Natural killer cell treated with Interleukin-12 subunit alpha and Interleukin-12 subunit beta and Interleukin-15 and Interleukin-18, amount 100 ng/mL, for 72 hours (primary cell): ENCODE results near the gene RIPPLY2. TPM values are rescaled to one million over a fixed set of nuclear protein-coding genes. Genes with fewer than 3 reads are reported as not detected.
A peak's percentile ranks its signal among the peaks of the same experiment; 100 is the strongest.

Experiments
- ATAC-seq, 2 donors: fragments of 150-1000 bp; cut with Tn5 transposase in 1 of 2; sonication (Bioruptor Pico), chemical (Tn5 transposase) in 1 of 2; 2 replicates each; pipeline ENCODE4 v1.10.0; 2021
- DNase-seq: peaks from one replicate; pipeline ENCODE4 v3.0.0; 2022; ENCODE audit warnings: low spot score
- H3K27ac Mint-ChIP-seq, 2 donors: 1 replicate in 1 of 2; 2 replicates in 1 of 2; pipeline ENCODE4 v1.8.0; 2022; ENCODE audit warnings: mixed read lengths in 2 of 2, mild to moderate bottlenecking in 1 of 2, moderate library complexity in 1 of 2
- H3K27me3 Mint-ChIP-seq, 2 donors: 1 replicate in 1 of 2; 2 replicates in 1 of 2; pipeline ENCODE4 v1.8.0; 2022; ENCODE audit warnings: mixed read lengths in 2 of 2
- H3K36me3 Mint-ChIP-seq: one replicate; pipeline ENCODE4 v1.8.0; 2022; ENCODE audit warnings: mixed read lengths
- H3K4me1 Mint-ChIP-seq, 2 donors: 1 replicate in 1 of 2; 2 replicates in 1 of 2; pipeline ENCODE4 v1.8.0; 2022; ENCODE audit warnings: low read depth in 2 of 2, mixed read lengths in 2 of 2, mild to moderate bottlenecking in 1 of 2
- H3K4me3 Mint-ChIP-seq: one replicate; pipeline ENCODE4 v1.8.0; 2022; ENCODE audit warnings: mixed read lengths
- H3K9me3 Mint-ChIP-seq: 2 replicates; pipeline ENCODE4 v1.8.0; 2022; ENCODE audit warnings: mixed read lengths
- total RNA-seq, 2 donors: library from RNA; stranded (reverse); gene quantifications; one replicate each; pipeline ENCODE4 v1.2.3, GENCODE V29; 2022

The RIPPLY2 gene
- total RNA-seq, 2 donors from 2014 or later, result not detected

DNA sequence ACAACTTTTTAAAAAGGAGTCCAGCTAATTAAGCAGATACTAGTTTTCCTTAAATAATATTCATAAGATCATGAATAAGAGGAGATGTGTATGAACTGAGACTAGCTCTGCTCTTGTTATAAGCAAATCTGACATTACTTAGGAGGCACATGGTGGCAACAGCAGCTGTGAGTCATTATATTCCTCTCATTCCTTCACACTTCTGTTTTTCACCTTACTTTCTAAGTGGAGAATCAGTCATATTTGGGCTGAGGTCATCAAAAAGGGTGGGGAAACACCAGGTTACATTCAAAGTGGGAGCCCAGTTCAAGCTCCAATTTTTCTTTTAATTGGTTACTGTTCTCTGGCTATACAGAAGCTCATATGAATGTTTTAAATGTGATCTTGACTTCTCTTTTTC lies 6.0 kb upstream of the RIPPLY2 start:
- DNase-seq, result no peak
- Mint-ChIP-seq H3K36me3 (no peaks in the 10 kb centered on the region), H3K27me3 (peaks cover 32 to 53% of the 10 kb centered on the region in 2 donors), H3K4me3 (no peak overlapping the region), H3K4me1 (no peaks in the 10 kb centered on the region), H3K9me3 (no peaks in the 10 kb centered on the region), H3K27ac (no peak overlapping the region)
- ATAC-seq, result peak in 1 of 2 donors; percentile 33

GRCh38 chr6:83849127-83849526 lies 4.0 kb upstream of the RIPPLY2 start:
- no peak overlapping the region for H3K4me3 Mint-ChIP-seq
- peaks cover 0 to 2% of the 10 kb centered on the region in 2 donors for H3K4me1 Mint-ChIP-seq
- no peak for ATAC-seq
- no peaks in the 10 kb centered on the region for H3K36me3 Mint-ChIP-seq
- no peak for DNase-seq
- H3K9me3 Mint-ChIP-seq, result no peaks in the 10 kb centered on the region
- H3K27me3 Mint-ChIP-seq, result peaks cover 34 to 51% of the 10 kb centered on the region in 2 donors
- H3K27ac Mint-ChIP-seq, result no peak overlapping the region

- DNase-seq (no peak), ATAC-seq (no peak)
- no peak overlapping the region for H3K4me3 Mint-ChIP-seq
- H3K9me3 Mint-ChIP-seq, result no peaks in the 10 kb centered on the region
- H3K36me3 Mint-ChIP-seq, result no peaks in the 10 kb centered on the region
- no peak overlapping the region for H3K27ac Mint-ChIP-seq
- H3K4me1 Mint-ChIP-seq, result peaks cover 0 to 2% of the 10 kb centered on the region in 2 donors
- peaks cover 38 to 55% of the 10 kb centered on the region in 2 donors for H3K27me3 Mint-ChIP-seq
These were observed 3.5 kb upstream of the RIPPLY2 start for GRCh38 chr6:83849610-83850009.

GRCh38 chr6:83852528-83853177 lies 507 bp upstream of the RIPPLY2 start:
- no peaks in the 10 kb centered on the region for H3K9me3 Mint-ChIP-seq

GRCh38 chr6:83854001-83854501 lies 891 bp downstream of the RIPPLY2 start:
- ATAC-seq (peak in 1 of 2 donors; percentile 45), DNase-seq (no peak)
- H3K4me1 Mint-ChIP-seq, result peaks cover 4 to 6% of the 10 kb centered on the region in 2 donors
- no peak overlapping the region for H3K27ac Mint-ChIP-seq
- H3K36me3 Mint-ChIP-seq, result no peaks in the 10 kb centered on the region
- no peaks in the 10 kb centered on the region for H3K9me3 Mint-ChIP-seq
- H3K4me3 Mint-ChIP-seq, result no peak overlapping the region
- H3K27me3 Mint-ChIP-seq, result peaks cover 45 to 58% of the 10 kb centered on the region in 2 donors

More at GRCh38 chr6:83852528-83853177, 507 bp upstream of the RIPPLY2 start:
- Mint-ChIP-seq H3K27ac (no peak overlapping the region), H3K36me3 (no peaks in the 10 kb centered on the region), H3K4me3 (no peak overlapping the region), H3K27me3 (peaks cover 52 to 70% of the 10 kb centered on the region in 2 donors), H3K4me1 (peaks cover 0 to 2% of the 10 kb centered on the region in 2 donors)
- ATAC-seq (no peak), DNase-seq (no peak)

GRCh38 chr6:83854766-83855165 lies 1.6 kb downstream of the RIPPLY2 start:
- Mint-ChIP-seq H3K9me3 (no peaks in the 10 kb centered on the region), H3K36me3 (no peaks in the 10 kb centered on the region), H3K27ac (no peak overlapping the region), H3K27me3 (peaks cover 39 to 51% of the 10 kb centered on the region in 2 donors), H3K4me3 (no peak overlapping the region), H3K4me1 (peaks cover 9 to 11% of the 10 kb centered on the region in 2 donors)
- DNase-seq (no peak), ATAC-seq (no peak)

DNA sequence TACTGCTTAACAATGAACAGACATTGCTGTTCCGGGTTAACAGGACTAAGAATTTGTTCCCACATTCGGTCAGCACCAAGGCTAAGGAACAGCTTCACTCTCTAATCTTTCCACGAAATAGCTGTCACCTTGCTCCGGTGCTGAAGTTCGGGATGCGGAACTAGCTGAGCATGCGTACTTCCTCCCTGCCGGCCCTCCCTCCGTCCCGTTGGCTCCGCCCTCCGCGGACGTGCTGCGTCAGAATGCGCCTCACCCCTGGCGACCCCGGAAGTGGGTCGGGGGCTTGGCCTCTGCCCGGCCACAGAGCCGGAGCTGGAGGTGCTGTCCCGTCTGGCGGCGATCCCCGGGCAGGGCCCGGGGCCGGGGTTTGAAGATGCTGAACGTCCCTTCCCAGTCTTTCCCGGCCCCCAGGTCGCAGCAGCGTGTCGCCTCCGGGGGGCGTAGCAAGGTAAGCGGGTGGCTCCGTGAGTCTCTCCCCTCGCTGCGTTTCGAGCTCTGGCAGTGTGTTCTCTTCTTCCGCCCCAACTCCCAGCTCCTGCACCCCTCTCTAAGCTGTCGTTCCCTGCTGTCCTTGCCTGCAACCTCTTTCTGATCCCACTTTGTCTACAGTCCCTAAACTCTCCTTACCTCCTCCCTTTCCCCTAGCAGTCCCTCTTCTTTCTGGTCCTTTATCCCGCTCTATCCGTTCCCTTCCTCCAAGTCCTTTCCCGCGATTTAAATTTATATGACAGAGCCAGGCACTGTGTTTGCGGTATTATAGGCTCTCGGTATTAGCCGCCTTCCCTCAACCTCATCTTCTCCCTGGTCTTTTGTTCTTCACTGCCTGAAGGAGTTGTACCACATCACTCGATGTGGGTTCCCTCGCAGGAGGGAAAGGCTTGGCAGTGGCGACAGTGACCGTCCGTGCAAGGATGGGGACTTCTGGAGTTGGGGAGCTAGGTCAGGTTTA lies 6.5 kb downstream of the RIPPLY2 start, which contains the start of gene CYB5R4:
Gene CYB5R4 (plus strand): TSS at position 280 of the 949 bp plus-strand sequence. CDS start 94 bp downstream, at position 374.
- DNase-seq (peak; percentile 96), ATAC-seq (peak; percentile 99)
- H3K4me3 Mint-ChIP-seq, result peak within 1 kb of the TSS; percentile 97
- peaks cover 32 to 38% of the 10 kb centered on the region in 2 donors for H3K4me1 Mint-ChIP-seq
- peaks cover 2% of the 10 kb centered on the region for H3K9me3 Mint-ChIP-seq
- H3K27ac Mint-ChIP-seq, result peak within 1 kb of the TSS; percentile 77 to 93
- H3K36me3 Mint-ChIP-seq, result peaks cover 4% of the 10 kb centered on the region
- H3K27me3 Mint-ChIP-seq, result peaks cover 16 to 20% of the 10 kb centered on the region in 2 donors

- peaks cover 4% of the 10 kb centered on the region for H3K36me3 Mint-ChIP-seq
- peaks cover 32 to 38% of the 10 kb centered on the region in 2 donors for H3K4me1 Mint-ChIP-seq
- no peak for DNase-seq
- peaks cover 2% of the 10 kb centered on the region for H3K9me3 Mint-ChIP-seq
- ATAC-seq, result no peak
- H3K27me3 Mint-ChIP-seq, result peaks cover 9 to 13% of the 10 kb centered on the region in 2 donors
- H3K4me3 Mint-ChIP-seq, result peak overlapping the region; percentile 97
- H3K27ac Mint-ChIP-seq, result peak overlapping the region; percentile 77 to 93
These were observed 7.2 kb downstream of the RIPPLY2 start for GRCh38 chr6:83860359-83860755.

GRCh38 chr6:83860782-83861495 lies 7.8 kb downstream of the RIPPLY2 start:
- Mint-ChIP-seq H3K27ac (peak overlapping the region; percentile 77 to 93), H3K36me3 (peaks cover 4% of the 10 kb centered on the region), H3K4me1 (peaks cover 32 to 38% of the 10 kb centered on the region in 2 donors)

DNA sequence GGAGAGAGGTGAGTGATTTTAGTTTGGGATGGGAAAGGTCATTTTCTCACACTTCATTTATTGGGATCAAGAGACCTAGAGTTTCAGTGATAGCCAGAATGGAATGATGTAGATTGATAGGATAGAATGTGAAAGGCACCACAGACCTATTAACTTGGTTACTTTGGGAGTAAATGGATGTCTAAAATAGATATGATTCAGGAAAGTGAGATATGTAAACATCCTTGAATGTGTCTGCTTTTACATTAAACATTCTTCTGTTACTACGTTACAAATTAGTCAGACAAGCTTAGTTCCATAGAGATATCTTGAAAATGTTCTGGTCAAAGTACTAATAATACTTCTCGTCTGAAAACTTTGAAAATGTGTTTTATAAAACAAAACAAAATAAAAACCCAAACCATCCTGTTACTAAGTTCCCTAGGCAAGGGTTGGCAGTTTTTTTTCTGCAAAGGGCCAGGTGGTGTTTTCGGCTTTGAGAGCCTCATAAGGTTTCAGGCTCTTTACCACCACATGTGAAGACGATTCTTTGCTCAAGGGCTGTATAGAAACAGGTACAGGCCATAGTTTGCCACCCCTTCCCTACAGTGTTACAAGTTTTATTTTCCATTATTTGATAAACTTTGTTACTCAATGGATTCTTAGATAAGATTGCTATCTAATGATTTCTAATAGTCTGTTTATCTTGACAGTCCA lies 9.8 kb downstream of the RIPPLY2 start:
- H3K9me3 Mint-ChIP-seq, result peaks cover 2% of the 10 kb centered on the region
- H3K4me3 Mint-ChIP-seq, result no peak overlapping the region
- DNase-seq, result no peak
- ATAC-seq, result no peak
- no peaks in the 10 kb centered on the region for H3K27me3 Mint-ChIP-seq
- H3K36me3 Mint-ChIP-seq, result peaks cover 14% of the 10 kb centered on the region
- H3K4me1 Mint-ChIP-seq, result peaks cover 39 to 46% of the 10 kb centered on the region in 2 donors
- no peak overlapping the region for H3K27ac Mint-ChIP-seq

More at GRCh38 chr6:83860782-83861495, 7.8 kb downstream of the RIPPLY2 start:
- peaks cover 2% of the 10 kb centered on the region for H3K9me3 Mint-ChIP-seq
- H3K27me3 Mint-ChIP-seq, result peaks cover 5 to 8% of the 10 kb centered on the region in 2 donors
- DNase-seq, result no peak
- H3K4me3 Mint-ChIP-seq, result peak overlapping the region; percentile 97
- ATAC-seq, result no peak

GRCh38 chr6:83867043-83867442 lies 13.9 kb downstream of the RIPPLY2 start:
- peaks cover 9% of the 10 kb centered on the region for H3K36me3 Mint-ChIP-seq
- H3K9me3 Mint-ChIP-seq, result no peaks in the 10 kb centered on the region
- no peaks in the 10 kb centered on the region for H3K27me3 Mint-ChIP-seq
- ATAC-seq (no peak), DNase-seq (no peak)
- peaks cover 20 to 23% of the 10 kb centered on the region in 2 donors for H3K4me1 Mint-ChIP-seq
- no peak overlapping the region for H3K27ac Mint-ChIP-seq
- H3K4me3 Mint-ChIP-seq, result no peak overlapping the region

GRCh38 chr6:83867527-83868161 lies 14.5 kb downstream of the RIPPLY2 start:
- ATAC-seq (peak; percentile 71 to 72), DNase-seq (no peak)
- no peak overlapping the region for H3K27ac Mint-ChIP-seq
- peaks cover 9% of the 10 kb centered on the region for H3K36me3 Mint-ChIP-seq
- no peaks in the 10 kb centered on the region for H3K27me3 Mint-ChIP-seq
- peaks cover 20 to 24% of the 10 kb centered on the region in 2 donors for H3K4me1 Mint-ChIP-seq
- H3K9me3 Mint-ChIP-seq, result no peaks in the 10 kb centered on the region
- no peak overlapping the region for H3K4me3 Mint-ChIP-seq
